NCI-H2029 treated with DMSO at 0.1 percent for 48 hours (cell line): ENCODE results near the gene PLCB2.

Source experiments
- DNase-seq: peaks from one replicate; lab custom pipeline; 2025; lab: John Stamatoyannopoulos, UW

Gene PLCB2

DNA sequence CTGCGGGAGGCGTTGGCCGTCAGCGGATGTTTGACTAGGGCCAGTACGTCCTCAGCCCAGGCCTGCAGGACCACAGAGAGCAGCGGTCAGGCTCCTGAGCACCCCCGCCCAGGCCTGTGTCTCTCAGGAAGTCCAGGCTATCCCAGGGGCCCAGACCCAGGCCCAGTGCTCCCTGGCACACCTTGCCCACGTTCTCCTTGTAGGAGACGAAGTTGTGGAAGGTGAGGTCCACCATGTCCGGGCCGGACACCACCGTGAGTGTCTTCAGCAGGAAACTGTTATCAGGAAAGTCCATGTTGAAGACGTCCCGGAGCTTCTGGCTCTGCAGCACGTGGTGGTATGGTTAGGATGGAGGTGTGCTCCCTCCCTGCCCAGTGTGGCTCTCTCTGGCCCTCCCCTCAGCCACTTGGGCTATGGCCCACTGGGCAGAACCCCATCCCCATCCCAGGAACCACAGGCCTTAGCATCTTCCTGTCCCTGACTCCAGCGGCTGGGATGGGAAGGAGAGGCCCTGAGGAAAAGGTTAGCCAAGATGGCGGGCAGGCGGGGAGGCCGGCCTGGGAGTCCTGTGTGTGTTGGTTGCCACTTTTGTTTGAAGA is 5.3 kb downstream of the PLCB2 start:
- DNase-seq = no peak

DNA sequence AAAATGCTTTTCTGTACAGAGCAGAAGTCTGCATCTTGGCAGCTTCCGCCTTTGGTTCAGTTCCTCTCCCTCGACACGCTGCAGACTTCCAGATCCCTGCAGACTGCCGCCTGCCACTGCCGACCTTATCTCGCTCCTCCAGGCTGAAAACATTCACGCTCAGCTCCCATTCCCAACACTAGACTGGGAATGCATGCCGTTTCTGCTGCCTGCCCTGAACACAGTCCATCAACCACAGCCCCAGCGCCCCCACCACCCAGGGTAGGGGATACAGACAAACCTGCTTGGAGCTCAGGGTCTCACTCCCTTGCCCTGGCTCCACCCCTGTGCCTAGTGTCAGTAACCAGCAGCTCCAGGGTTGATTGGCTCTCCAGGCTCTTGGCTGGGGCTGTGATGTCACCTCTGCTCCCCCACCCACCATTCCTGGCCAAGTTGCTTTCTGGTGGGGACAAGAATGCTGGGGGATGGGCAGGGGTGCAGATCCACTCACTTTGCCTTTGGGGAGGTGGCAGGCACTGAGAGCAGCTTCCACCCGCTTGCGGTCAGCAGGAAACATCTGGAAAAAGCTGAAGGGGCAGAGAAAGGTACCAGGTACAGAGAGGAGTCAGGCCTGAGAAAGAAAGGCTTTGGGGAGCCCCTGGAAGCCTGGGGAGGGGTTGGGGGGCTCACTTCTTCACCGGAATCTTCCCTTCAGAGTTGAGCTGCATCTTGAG is 6.1 kb downstream of the PLCB2 start:
- DNase-seq = no peak

DNA sequence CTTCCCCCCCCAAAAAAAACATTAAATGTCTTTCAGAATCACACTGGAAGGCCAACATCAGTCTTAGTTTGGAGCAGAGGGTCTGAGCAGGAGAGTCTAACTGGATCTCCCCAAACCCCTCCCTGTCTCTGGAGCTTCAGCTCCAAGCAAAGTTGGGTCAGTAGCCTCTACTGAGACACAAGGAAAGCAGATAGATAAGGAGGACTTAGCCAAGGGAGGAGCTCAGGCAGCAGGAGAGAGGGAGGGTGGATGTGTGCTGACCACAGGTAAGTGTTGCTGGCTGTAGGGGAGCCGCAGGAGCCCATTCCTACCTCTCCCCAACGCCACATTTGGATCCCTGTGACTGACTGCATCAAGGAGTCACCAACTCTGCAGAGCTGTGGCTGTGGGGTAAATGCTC is 7.0 kb downstream of the PLCB2 start:
- DNase-seq = no peak

DNA sequence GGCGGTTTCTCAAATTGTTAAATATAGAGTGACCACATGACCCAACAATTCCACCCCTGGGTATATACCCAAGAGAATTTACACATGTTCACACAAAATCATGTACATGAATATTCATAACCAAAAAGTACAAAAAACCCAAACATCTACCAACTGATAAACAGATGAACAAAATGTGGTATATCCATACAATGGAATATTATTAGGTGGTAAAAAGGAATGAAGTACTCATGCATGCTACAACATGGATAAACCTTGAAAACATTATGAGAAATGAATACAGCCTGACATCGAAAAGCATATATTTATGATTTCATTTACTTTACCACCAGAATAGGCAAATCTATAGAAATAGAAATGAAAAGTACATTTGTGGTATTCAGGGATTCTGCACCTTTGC is 7.4 kb downstream of the PLCB2 start:
- no peak for DNase-seq

DNA sequence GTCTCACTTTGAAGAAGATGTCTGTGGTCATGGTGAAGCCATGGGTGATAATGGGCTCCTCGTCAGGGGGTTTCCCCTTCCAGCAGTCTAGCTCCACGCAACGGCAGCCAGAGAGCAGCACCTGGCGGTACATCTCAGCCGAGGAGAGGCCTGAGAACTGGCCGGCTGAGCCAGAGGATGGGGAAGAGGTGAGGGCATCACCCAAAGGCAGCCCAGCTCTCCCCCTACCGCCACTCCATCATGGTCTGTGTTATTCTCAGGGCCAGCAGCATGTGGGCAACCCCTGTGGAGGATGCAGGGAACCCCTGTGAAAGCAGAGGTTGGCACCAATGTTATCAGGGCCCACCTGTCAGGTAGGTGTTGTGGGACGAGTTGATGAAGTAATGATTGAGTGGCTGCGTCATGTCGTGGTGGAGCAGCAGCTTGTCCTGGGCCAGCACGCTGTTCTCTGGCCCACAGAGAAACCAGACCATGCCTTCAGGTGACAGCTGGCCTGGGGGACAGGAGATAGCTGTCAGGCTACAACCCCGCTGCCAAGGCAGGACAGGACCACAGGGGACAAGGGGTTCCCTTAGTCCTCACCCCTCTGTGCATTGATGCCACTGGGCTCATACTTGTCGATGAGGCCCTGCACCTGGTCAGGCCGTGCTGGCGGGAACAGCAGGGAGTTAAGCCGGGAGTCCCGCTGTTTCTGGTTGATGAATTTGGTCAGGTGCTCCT is 9.4 kb downstream of the PLCB2 start:
- no peak for DNase-seq

DNA sequence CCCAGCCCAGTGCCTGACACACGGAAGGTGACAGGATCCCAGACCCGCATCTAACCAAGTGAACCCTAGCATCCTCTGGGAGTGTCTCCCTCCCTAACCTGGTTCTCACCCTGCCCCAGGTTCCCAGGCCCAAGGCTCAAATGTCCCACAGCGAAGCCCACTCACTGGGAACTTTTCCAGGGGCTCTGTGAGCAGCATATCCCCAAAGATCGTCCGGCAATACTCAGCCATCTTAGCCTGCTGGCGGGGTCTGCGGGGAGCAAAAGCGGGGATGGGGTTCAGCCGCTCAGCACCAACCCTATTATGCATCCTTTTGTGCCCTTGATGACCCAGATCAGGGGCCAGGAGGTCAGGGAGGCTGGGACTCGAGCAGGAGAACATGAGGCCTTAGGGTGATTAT is 10.4 kb downstream of the PLCB2 start:
- no peak for DNase-seq

DNA sequence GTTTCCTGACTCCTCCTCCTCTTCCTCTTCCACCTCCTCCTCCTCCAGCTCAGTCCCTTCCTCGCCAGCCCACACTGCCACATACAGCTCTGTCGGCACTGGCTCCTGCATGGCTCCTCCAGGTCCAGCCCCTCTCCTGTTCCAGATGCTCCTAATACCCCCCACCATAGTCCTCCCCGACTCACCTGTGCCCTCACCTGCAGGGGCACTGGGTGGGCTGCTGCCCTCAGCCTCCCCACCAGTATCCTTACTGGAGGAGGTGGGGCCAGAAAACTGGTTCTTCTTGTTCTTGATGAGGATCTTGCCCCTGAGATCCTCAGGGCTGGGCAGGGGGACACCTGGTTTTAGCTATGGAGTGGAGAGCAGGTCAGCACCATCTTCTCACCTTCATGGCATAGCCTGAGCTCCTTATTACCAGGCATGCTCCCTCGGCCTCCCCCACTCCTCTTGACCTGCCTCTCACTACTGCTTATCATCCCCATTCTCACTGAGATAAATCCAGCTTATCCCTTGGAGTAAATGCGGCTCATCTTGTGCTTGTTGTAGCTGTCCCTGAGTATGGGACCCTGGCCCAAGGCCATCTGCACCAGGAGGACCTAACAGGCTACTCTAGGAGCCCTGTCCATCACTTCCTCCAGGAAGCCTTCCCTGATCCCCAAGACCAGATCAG is 11.0 kb downstream of the PLCB2 start:
- DNase-seq = no peak

DNA sequence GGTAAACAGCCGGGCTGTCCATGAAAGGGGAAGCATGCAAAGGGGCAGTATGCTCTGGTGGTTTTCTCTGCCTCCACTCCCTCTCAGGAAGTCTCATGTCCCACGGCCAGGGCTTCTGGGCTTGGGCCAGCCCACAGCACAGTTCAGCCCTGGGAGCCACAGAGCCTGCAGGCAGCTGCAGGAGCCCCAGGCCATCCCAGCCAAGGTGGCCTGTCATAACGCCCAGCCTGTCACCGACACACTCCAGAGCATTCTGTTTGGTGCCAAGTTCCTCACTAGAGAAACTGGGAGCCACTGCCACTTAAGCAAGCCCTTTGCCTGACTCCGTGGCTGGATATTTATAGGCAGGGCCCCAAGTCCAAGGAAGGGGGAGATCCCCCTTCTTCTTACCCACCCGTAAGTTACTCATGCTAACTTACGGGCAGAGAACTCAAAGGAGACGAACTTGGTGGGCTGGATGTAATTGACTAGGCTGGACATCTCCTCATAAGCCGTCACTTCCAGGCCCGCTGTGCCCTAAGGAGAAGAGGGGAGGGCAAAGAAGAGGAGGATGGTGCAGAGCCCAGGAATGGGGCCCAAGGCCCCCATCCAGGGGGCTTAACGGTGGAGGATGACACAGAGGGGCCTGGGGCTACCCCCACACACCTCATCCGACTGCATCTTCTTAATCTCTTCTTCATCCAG is 11.7 kb downstream of the PLCB2 start:
- no peak for DNase-seq

DNA sequence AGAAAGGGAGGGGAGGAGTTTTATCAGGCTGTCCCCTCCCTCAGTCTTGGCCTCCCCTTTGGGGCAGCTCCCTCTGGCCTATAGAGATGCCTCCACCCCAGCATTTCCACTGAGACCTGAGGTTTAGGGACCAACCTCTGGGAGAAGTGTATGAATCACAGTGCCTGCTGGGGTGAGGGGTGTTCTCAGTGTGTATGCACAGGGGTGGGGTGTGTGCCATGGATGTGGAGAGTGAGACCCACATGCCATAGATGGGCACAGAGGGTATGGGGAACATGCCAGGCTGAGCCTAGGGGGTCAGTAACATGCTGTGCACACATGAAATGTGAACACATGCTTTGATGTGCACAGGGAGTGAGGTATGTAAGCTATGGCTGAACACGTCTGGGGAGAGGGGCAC is 12.4 kb downstream of the PLCB2 start:
- DNase-seq = no peak

DNA sequence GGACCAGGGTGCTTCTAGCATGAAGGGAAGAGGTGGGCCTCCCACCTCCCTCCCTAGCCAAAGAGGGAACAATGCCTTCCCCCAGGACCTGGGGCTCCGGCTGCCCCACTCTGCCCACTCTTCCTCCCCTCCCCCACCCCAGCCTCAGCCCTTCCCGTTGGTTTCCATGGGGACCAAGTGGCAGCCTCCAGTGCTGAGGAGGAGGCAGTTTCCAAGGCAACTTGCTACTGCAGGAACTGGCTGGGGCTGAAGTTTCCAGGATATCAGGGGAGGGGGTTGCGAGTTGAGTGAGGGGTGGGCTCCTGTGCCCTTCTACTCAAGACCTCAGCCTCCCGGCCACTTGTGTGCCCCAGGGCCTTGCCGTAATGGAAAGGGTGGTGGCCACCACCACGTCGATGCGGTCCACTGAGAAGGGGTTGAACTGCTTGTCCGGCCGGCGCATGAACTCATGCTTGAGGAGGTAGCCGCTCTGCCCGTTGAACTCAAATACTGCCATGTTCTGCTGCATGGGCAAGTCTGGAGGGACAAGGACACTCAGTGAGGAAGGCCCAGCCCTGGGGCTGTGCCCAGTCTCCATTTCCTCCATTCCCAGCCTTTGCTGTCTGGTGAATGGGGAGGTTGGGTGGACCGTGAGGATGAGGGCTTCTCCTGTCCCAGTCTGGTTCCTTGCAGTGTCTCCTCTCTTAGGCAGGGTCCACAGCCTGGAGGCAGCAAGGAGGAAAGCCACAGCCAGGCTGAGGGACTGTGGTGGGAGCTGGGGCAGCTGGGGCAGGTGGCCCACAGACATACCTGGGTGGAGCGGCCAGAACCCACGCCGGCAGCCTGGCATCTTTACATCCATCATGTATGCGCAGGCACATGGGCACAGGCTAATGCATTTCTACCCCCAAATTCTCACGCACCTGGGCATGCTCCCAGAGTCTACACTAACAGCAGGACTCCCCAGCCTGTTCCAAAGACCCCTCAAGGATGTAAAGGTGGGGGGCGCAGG is 13.5 kb downstream of the PLCB2 start:
- DNase-seq = no peak

DNA sequence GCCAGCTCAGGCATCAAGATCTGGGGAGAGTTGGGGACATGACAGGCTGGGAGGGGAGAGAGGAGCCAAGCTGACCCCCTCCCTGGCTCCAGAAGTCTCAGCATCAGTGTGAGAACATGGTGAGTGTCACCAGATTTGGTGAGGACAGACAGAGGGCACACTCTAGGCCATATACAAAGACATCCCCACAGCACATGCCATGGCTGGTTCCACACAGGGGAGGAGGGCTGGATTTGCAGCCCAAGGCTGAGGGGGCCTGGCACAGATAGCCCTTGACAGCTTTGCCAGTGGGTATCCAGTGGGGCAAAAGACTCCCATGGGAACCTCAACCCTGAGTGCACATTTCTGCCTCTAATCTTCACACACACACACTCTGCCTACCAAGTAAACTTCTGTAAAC is 14.7 kb downstream of the PLCB2 start:
- DNase-seq = no peak

DNA sequence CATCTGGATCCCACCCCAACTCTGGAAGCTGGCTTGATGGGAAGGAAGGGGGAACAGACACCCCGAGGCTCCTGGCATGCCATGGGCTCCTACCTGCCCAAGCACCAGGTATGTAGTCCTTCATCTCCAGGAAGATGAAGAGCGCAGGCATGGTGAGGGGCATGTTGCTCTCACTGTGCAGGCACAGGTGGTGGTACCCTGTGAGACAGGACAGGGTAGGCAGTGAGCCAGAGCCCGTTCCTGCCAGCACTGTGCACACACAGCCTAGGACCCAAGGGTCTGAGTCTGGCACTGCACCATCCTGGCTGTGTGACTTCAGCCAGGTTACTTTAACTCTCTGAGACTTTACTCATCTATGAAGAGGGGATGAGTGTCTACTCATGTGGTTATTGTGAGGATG is 15.5 kb downstream of the PLCB2 start:
- no peak for DNase-seq

DNA sequence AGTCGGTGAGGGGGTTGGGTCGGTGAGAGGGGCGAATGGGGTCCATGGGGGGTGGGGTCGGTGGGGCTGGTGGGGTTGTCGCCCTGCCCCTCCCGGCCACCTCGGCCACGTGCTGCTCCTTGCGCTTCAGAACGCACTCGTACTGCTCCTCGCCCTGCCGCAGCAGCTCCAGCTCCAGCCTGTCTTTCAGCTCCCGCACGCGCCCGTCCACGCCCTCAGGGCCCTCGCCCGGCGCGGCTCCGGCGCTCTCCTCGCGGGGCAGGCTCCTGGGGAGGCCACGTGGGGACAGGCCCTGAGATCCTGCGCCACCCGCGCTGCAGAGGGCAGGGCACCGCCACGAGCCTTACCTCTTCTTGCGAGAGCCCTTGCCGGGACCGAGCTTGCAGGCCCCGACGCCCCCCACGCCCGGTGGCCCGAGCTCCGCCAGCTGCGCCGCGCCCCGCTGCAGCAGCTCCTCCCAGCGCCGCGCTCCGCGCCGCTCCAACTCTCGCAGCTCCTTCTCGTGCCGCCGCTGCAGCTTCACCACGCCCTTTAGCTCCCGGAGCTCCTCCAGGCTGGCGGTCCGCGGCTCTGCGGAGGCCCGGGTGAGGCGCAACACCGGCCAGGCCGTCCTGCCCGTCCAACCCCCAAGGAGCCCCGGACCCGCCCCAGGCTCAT is 16.7 kb downstream of the PLCB2 start:
- DNase-seq = no peak

DNA sequence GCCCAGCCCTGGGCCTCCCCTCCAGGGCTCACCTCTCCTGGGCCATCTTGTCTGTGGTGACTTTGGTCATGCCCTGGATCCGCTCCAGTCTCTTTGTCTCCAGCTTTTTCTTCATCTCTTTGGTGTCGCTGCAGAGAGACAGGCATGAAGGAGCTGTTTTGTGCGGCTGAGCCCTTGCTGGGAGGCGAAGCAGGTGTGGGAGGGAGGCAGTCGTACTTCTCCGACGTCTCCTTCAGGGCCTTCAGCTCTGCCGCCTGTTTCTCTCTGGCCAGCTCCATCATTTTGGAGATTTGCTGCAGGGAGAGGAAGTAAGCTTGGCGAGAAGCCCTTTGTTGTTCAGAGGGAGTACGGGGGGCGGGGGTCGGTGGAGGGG is 17.2 kb downstream of the PLCB2 start:
- no peak for DNase-seq

DNA sequence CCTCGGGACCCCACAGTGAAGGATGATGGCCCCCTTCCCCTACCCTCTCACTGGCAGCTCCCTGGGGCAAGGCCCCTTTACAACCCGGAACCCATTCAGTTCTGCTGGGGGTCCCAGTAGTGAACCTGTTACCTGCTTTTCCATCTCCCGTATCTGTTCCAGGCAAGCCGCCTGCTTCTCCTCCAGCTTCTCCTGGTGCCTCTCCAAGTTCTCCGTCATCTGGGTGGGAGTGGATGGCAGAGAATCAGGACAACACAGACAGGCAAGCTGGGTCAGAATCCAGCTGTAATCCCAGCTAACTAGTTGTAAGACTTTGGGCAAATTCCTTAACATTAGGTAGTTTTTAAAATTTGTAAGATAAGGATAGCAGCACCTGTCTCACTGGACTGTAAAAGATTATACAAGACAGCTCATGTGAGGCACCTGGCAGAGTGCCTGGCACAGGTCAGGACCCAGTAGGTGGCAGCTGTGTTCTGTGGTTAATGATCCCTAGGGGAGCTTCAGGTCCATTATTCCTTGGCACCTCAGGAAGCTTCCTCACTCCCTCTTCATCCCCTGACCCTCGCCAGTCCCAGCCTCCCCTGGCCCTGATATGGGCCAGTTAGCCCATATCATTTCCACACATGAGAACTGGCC is 18.5 kb downstream of the PLCB2 start:
- no peak for DNase-seq

DNA sequence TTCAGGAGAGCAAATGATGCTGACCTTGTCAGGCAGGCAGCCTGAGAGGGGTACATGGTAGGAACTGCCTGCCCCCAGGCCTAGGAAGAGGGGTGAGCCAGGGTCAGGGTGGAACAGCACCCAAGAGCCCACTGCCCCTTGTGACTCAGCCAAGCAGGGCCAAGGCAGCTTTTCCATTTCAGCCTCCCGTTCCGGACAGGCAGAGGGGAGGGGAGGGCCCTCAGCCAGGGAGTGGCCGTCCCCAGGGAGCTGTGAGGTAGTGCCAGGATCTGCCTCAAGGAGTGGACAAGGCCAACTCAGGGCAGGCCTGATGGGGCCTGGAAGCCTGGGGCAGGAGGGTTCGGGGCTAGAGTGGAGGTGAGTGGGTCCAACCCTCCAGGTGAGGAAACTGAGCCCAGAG is 19.8 kb downstream of the PLCB2 start:
- DNase-seq = no peak

DNA sequence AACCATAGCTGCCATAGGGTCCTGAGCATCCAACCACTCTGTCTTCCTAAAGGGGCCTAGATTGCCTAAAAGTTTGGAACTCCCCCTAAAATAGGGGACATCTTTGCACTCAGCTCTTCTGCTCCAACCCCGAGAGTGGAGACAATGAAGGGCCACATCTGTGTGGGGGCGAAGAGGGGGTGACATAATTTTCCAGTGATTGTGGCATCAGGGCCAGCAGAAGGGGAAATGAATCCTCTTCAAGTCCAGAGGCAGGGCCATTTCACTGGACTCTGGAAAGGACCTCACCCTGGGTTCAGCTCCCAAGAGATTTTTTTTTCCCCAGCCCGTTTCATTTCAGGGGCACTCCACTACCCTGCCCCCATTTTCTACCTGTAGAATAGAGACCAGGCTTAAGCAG is 20.2 kb downstream of the PLCB2 start:
- no peak for DNase-seq

DNA sequence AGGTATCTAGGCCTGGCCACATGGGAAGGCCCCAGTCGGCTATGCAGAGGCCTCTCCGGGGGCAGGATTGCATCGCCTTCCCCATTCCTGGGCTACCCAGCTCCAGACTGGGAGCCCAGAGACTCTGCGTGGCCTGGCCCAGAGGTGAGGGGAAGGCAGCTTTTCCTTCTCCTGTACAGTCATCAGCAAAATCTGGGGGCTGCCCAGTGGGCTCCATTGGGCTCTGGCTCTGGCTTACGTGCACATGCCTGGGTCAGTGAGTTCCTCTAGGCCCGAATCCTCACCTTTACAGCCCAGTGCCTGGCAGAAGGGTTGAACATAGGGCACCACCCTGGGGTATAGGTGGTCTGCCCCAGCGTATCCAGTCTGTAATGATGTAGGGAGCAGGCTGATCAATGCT is 20.9 kb downstream of the PLCB2 start:
- DNase-seq = no peak

DNA sequence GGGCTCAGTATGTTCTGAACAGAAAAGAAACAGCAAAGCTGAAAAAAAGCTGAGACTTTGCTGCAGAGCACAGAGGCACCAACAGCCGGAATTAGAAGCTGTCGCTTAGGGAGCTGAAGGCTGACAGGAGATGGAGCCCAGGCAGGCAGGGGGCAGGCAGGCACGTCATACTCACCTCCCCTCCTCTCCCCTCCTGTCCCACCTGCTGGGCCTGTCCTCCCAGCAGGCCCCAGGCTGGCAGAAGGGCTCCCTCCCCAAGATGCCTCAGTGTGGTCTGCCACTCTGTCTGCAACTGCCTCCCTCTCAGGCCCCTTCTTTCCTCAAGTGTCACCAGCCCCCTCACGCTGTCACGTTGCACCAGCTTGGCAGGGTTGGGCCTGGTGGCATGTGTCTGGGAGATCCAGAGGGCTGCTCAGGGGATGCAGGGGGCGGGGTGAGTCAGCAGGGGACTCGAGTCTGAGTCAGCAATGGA is 21.6 kb downstream of the PLCB2 start:
- no peak for DNase-seq

DNA sequence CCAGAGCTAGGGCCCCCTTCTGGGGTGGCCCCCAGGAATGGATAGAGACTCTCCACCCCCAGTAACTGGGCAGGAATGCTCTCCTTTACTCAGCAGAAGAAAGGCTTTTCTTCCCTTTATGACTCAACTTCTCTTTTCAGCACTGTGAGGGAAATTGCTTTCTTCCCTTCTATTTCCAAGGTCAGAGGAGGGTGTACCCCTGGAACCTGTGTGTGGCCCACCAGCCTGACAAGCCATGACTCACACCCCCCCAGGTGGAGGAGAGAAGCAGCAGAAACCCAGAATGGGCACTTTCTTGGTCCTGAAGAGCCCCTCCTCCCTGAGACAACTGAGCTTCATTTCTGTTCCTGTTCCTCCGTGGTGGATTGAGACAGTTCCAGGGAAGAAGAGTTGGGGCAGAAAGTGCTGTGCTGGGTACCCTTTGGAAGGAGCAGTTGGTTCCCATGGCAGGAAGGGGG is 22.2 kb downstream of the PLCB2 start:
- DNase-seq = no peak
